ENCODE results near the gene ZBTB44. TPM values are rescaled to one million over a fixed set of nuclear protein-coding genes. Genes with fewer than 3 reads are reported as not detected.

The ZBTB44 gene
- total and polyA plus RNA-seq, 8 donors: 34.1 to 53.7 (median 42.7) TPM

DNA sequence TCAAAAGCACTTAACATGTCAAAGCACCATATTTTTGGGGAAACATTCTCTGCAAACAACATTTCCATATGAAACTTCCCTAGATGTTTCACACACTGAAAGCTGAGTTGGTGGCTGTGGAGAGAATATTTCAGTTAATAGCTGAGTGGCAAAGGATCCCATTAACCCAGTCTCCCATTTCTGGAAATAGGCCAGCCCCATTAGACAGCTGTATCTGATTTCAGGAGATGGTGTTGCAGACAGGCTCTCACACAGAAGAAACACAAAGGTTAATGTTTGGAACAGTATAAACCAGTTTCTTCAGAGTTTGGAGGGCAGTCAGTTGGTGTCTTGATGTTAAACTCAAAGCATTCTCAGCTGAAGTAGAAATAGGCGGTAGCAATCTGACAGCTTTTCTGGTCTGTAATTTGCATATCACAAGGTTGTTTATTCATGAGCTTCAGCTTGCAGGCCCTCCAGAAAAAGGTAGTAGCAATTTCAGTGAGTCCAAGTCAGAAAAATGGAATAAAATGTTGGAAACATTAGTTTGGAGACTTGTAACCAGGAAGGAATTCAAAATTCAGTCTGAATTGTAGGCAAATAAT, 15.5 kb upstream of the ZBTB44 start:
- intact Hi-C loops (cut with DNase I): no loop called here
- H3K27ac ChIP-seq: no peak overlapping the region
- no peak overlapping the region for H3K4me3 ChIP-seq
- H3K4me1 ChIP-seq: no peaks in the 10 kb centered on the region
- H3K9me3 ChIP-seq: no peaks in the 10 kb centered on the region
- TF ChIP-seq CTCF (IDR thresholded peaks at IDR 0.05): no peak
- DNase-seq: no peak
- no peaks in the 10 kb centered on the region for H3K27me3 ChIP-seq
- ATAC-seq: no peak
- H3K36me3 ChIP-seq: no peaks in the 10 kb centered on the region

DNA sequence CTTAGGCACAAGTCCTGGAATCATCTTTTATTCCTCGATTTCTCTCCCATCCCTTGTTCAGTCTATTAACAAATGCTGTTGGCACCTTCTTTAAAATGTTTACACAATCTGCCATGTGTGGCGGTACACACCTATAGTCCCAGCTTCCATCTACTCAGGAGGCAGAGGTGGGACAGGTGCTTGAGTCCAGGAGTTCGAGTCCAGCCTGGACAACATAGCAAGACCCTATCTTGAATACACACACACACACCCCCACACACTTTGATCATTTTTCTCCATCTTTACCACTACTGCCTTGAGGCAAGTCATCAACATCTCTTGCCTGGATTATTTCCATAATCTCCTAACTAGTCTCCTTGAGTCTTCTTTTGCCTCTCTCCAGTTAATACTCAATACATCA, 13.7 kb upstream of the ZBTB44 start:
- H3K36me3 ChIP-seq: no peaks in the 10 kb centered on the region
- no peak overlapping the region for H3K4me3 ChIP-seq
- no peak overlapping the region for H3K27ac ChIP-seq
- intact Hi-C loops (cut with DNase I): no loop called here
- ATAC-seq (no peak), DNase-seq (no peak)
- H3K4me1 ChIP-seq: no peaks in the 10 kb centered on the region
- TF ChIP-seq CTCF (IDR thresholded peaks at IDR 0.05): no peak
- H3K9me3 ChIP-seq: no peaks in the 10 kb centered on the region
- H3K27me3 ChIP-seq: no peaks in the 10 kb centered on the region

DNA sequence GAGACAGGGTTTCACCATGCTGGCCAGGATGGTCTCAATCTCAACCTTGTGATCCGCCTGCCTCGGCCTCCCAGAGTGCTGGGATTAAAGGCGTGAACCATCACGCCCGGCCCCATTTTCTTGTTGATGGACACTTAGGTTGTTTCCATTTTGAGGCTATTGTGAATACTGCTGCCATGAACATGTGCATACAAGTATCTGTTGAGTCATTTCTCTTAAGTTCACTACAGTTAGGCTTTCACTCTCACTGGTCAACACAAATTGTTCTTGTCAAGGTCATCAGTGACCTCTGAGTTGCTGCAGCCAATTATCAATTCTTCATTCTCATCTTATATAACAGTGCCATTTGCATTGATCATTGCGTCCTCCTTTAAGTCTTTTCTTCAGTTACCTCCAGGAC, 13.0 kb upstream of the ZBTB44 start:
- Histone ChIP-seq H3K4me3 (no peak overlapping the region), H3K9me3 (peaks cover 0 to 1% of the 10 kb centered on the region in 2 donors), H3K4me1 (no peaks in the 10 kb centered on the region), H3K27ac (no peak overlapping the region), H3K36me3 (no peaks in the 10 kb centered on the region), H3K27me3 (no peaks in the 10 kb centered on the region)
- intact Hi-C loops (cut with DNase I): no loop called here
- no peak for DNase-seq
- no peak for ATAC-seq
- TF ChIP-seq CTCF (IDR thresholded peaks at IDR 0.05): no peak

GRCh38 chr11:130325691-130326090, 11.0 kb upstream of the ZBTB44 start:
- no peak for ATAC-seq
- no peaks in the 10 kb centered on the region for H3K36me3 ChIP-seq
- H3K27me3 ChIP-seq: no peaks in the 10 kb centered on the region
- no peak overlapping the region for H3K4me3 ChIP-seq
- H3K27ac ChIP-seq: no peak overlapping the region
- H3K9me3 ChIP-seq: peaks cover 0 to 15% of the 10 kb centered on the region in 2 donors
- DNase-seq: no peak
- no peaks in the 10 kb centered on the region for H3K4me1 ChIP-seq
- intact Hi-C loops (cut with DNase I): no loop called here
- TF ChIP-seq CTCF (IDR thresholded peaks at IDR 0.05): no peak

- DNase-seq: no peak
- no peak for TF ChIP-seq CTCF (IDR thresholded peaks at IDR 0.05)
- Histone ChIP-seq H3K9me3 (peaks cover 0 to 15% of the 10 kb centered on the region in 2 donors), H3K27ac (no peak overlapping the region), H3K36me3 (no peaks in the 10 kb centered on the region), H3K4me3 (no peak overlapping the region), H3K27me3 (no peaks in the 10 kb centered on the region), H3K4me1 (no peaks in the 10 kb centered on the region)
- intact Hi-C loops (cut with DNase I): no loop called here
- ATAC-seq: no peak
These were observed 9.0 kb upstream of the ZBTB44 start for GRCh38 chr11:130323452-130324450.

Measured in left lung (tissue), 10 donors.